T-helper 22 cell (primary cell): Measurements from ENCODE around the gene AARS2.

Experiments used
- DNase-seq: peaks from one replicate; pipeline ENCODE4 v3.0.0-alpha.2; 2020; ENCODE audit warnings: low read depth

The AARS2 gene

GRCh38 chr6:44275749-44276648 is 37.1 kb downstream of the AARS2 start:
- DNase-seq = no peak

GRCh38 chr6:44275271-44275748 is 37.8 kb downstream of the AARS2 start:
- no peak for DNase-seq

GRCh38 chr6:44273617-44274016 is 39.5 kb downstream of the AARS2 start:
- DNase-seq = no peak

GRCh38 chr6:44272999-44273566 is 40.1 kb downstream of the AARS2 start:
- no peak for DNase-seq

GRCh38 chr6:44272529-44272928 is 40.6 kb downstream of the AARS2 start:
- no peak for DNase-seq

GRCh38 chr6:44271914-44272313 is 41.2 kb downstream of the AARS2 start:
- DNase-seq = no peak

- no peak for DNase-seq
Measured at GRCh38 chr6:44271406-44271723, 41.8 kb downstream of the AARS2 start.

- DNase-seq = no peak
Measured at GRCh38 chr6:44270526-44271405, 42.4 kb downstream of the AARS2 start.

- DNase-seq = no peak
Measured at GRCh38 chr6:44269921-44270525, 43.1 kb downstream of the AARS2 start, which contains the start of gene TMEM151B. Gene TMEM151B (plus strand): TSS chr6:44270450. CDS start chr6:44270743, 293 bp downstream.

- no peak for DNase-seq
Measured at GRCh38 chr6:44269178-44269920, 43.8 kb downstream of the AARS2 start.

GRCh38 chr6:44268095-44268628 is 45.0 kb downstream of the AARS2 start:
- DNase-seq = no peak

- DNase-seq = no peak
Measured at GRCh38 chr6:44267252-44267651, 45.9 kb downstream of the AARS2 start.

- no peak for DNase-seq
Measured at GRCh38 chr6:44266347-44266746, 46.8 kb downstream of the AARS2 start.

- DNase-seq = no peak
Measured at GRCh38 chr6:44265722-44266233, 47.4 kb downstream of the AARS2 start.

GRCh38 chr6:44265007-44265721 is 48.0 kb downstream of the AARS2 start, which contains the start of gene NFKBIE:
Gene NFKBIE (minus strand): TSS chr6:44265551. CDS start chr6:44265346, 205 bp downstream.
- DNase-seq = peak; percentile 92

- DNase-seq = no peak
Measured at GRCh38 chr6:44264154-44265006, 48.8 kb downstream of the AARS2 start.

GRCh38 chr6:44263354-44264100 is 49.6 kb downstream of the AARS2 start:
- peak; percentile 51 for DNase-seq
